ENCODE results near the gene NRXN3.

The NRXN3 gene

GRCh38 chr14:78227248-78228077, 57.3 kb downstream of the NRXN3 start:
- DNase-seq (ENCODE audit: low spot score) = no peak
- in situ Hi-C loops (cut with MboI; ENCODE audit: low sequenced_read_pairs, unreplicated experiment) = no loop called here
- TF ChIP-seq CTCF (IDR thresholded peaks at IDR 0.05; ENCODE audit: borderline replicate concordance, control extremely low read depth, extremely low read depth, insufficient read depth, missing control alignments) = no peak

GRCh38 chr14:78228702-78229327, 58.6 kb downstream of the NRXN3 start:
- DNase-seq (ENCODE audit: low spot score) = no peak
- TF ChIP-seq CTCF (IDR thresholded peaks at IDR 0.05; ENCODE audit: borderline replicate concordance, control extremely low read depth, extremely low read depth, insufficient read depth, missing control alignments) = no peak
- in situ Hi-C loops (cut with MboI; ENCODE audit: low sequenced_read_pairs, unreplicated experiment) = no loop called here

GRCh38 chr14:78232231-78233000, 62.2 kb downstream of the NRXN3 start:
- no peak for TF ChIP-seq CTCF (IDR thresholded peaks at IDR 0.05; ENCODE audit: borderline replicate concordance, control extremely low read depth, extremely low read depth, insufficient read depth, missing control alignments)
- in situ Hi-C loops (cut with MboI; ENCODE audit: low sequenced_read_pairs, unreplicated experiment) = no loop called here
- DNase-seq (ENCODE audit: low spot score) = no peak

- DNase-seq (ENCODE audit: low spot score) = no peak
- in situ Hi-C loops (cut with MboI; ENCODE audit: low sequenced_read_pairs, unreplicated experiment) = no loop called here
Observed at GRCh38 chr14:78238141-78238540, 68.0 kb downstream of the NRXN3 start.

GRCh38 chr14:78240567-78240966, 70.4 kb downstream of the NRXN3 start:
- in situ Hi-C loops (cut with MboI; ENCODE audit: low sequenced_read_pairs, unreplicated experiment) = no loop called here
- TF ChIP-seq CTCF (IDR thresholded peaks at IDR 0.05; ENCODE audit: borderline replicate concordance, control extremely low read depth, extremely low read depth, insufficient read depth, missing control alignments) = no peak
- DNase-seq (ENCODE audit: low spot score) = no peak

More at GRCh38 chr14:78238141-78238540, 68.0 kb downstream of the NRXN3 start:
- no peak for TF ChIP-seq CTCF (IDR thresholded peaks at IDR 0.05; ENCODE audit: borderline replicate concordance, control extremely low read depth, extremely low read depth, insufficient read depth, missing control alignments)

GRCh38 chr14:78242086-78242485, 71.9 kb downstream of the NRXN3 start:
- TF ChIP-seq CTCF (IDR thresholded peaks at IDR 0.05; ENCODE audit: borderline replicate concordance, control extremely low read depth, extremely low read depth, insufficient read depth, missing control alignments) = no peak
- in situ Hi-C loops (cut with MboI; ENCODE audit: low sequenced_read_pairs, unreplicated experiment) = no loop called here
- no peak for DNase-seq (ENCODE audit: low spot score)
